GM20000 (cell line): ENCODE data around the gene CCL23.

Experiments
- DNase-seq: peaks from one replicate; pipeline ENCODE4 v3.0.0; 2012; ENCODE audit warnings: low spot score
- TF ChIP-seq, protein P1 (sequence below): IDR thresholded peaks from 2 replicates; pipeline ENCODE4 v1.5.1; 2012; ENCODE audit warnings: mild to moderate bottlenecking, control low read depth; ENCODE audit errors: extremely low read depth, missing control alignments

CCL23 gene

GRCh38 chr17:36055171-36055570 is 37.4 kb upstream of the CCL23 start:
- no peak for DNase-seq
- TF ChIP-seq, protein P1, sequence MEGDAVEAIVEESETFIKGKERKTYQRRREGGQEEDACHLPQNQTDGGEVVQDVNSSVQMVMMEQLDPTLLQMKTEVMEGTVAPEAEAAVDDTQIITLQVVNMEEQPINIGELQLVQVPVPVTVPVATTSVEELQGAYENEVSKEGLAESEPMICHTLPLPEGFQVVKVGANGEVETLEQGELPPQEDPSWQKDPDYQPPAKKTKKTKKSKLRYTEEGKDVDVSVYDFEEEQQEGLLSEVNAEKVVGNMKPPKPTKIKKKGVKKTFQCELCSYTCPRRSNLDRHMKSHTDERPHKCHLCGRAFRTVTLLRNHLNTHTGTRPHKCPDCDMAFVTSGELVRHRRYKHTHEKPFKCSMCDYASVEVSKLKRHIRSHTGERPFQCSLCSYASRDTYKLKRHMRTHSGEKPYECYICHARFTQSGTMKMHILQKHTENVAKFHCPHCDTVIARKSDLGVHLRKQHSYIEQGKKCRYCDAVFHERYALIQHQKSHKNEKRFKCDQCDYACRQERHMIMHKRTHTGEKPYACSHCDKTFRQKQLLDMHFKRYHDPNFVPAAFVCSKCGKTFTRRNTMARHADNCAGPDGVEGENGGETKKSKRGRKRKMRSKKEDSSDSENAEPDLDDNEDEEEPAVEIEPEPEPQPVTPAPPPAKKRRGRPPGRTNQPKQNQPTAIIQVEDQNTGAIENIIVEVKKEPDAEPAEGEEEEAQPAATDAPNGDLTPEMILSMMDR: no peak

GRCh38 chr17:36049643-36050042 is 31.9 kb upstream of the CCL23 start:
- TF ChIP-seq, protein P1: no peak
- DNase-seq: no peak

DNA sequence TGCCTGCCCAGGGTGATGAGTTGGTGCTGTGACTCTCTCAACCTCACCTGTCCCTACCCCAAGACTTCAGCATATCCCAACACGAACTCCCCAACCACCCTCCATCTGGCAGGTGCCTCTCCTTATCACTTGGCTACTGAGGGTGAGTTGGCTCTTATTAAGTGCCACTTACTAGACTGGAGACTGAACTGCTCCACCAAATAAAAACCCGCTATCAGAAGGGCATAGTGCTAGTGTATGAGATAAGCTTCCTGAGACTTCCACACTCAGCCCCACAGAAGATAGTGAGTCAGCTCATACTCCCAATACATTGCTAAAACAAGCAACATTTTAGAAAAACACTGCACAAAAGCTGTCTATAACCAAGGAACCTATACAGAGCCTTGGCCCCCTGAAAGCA is 30.3 kb upstream of the CCL23 start:
- TF ChIP-seq, protein P1: no peak
- DNase-seq: no peak

DNA sequence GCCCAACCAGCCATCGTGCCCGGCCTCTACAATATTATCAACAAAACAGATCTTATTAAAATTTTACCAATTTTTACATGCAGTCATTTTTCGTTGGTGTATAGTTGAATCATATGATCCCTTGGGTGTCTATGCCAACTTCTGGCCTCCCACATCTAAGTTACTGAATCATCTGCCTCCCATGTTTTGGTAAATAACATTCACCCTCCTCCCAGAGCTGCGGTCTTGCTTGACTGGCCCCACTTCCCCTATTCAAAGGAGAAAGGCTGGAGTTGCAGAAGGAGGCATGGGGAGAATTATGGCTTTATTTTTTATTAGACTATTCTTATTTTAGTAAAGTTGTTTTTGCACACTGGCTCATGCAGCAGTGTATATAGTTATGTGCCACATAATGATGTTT is 18.5 kb upstream of the CCL23 start:
- TF ChIP-seq, protein P1: no peak
- no peak for DNase-seq

DNA sequence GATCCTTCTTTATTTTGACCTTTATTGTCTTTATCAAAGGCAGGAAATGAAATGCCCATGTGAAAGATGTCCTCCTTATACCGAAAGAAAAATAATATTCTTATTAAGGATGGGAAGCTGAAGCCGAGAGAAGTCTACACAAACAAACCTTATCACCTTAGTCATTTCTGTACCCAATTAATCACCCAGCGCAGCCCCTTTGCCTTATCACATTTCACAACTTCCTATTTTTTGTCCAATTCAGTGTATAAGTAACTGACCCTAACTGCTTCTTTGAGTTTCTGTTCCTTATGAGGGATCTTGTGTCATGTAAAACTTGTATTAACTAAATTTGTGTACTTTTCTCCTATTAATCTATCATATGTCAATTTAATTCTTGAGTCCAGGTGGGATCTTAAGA is 16.4 kb upstream of the CCL23 start:
- no peak for DNase-seq
- TF ChIP-seq, protein P1: no peak

- no peak for DNase-seq
- TF ChIP-seq, protein P1: no peak
These were observed 13.2 kb upstream of the CCL23 start for GRCh38 chr17:36030956-36031355.

- DNase-seq: no peak
- TF ChIP-seq, protein P1: no peak
These were observed 10.0 kb upstream of the CCL23 start for GRCh38 chr17:36027761-36028160.
